ENCODE results near the gene BPIFA2.

Gene BPIFA2

DNA sequence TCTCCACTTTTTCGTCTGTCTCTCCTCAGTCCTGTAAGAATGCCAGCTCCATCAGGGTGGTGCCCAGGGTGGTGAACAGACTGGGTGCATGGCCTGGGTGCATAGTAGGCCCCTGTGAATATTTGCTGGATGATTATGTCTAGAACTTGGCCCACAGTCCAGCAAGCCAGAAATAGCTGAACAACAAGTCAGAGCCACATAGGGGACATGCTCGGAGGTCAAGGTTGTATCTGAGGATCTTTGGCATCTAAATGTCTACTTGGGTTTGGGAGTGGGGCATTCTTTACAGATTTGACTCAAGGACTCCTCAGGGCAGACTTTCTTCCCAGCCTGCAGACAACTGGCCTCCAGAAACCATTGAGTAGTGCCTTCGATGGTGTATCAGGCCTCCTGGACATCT is 31.1 kb downstream of the BPIFA2 start:
- no peak overlapping the region for H3K4me3 ChIP-seq (ENCODE audit: low read length)
- TF ChIP-seq ZNF274 (IDR thresholded peaks at IDR 0.05; ENCODE audit: low read depth, low read length): no peak

DNA sequence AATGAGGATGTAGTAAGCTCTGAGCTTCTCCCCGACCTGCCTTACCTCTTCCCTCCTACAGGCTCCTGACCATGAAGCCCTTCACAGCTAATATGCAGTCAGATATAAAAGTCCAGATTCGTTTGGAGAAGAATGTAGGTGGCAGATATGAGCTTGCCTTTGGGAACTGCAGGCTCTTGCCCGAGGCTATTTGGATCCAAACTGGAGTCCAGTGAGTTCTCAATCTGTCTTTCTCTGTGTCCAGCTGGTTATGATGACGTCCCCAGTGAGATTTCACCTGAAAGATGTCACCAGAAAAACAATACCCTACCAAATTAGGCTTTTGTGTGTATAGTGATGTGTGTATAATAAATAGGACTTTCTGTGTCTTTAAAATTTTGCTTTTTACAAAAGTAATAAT is 34.5 kb downstream of the BPIFA2 start:
- TF ChIP-seq ZNF274 (IDR thresholded peaks at IDR 0.05; ENCODE audit: low read depth, low read length): no peak

DNA sequence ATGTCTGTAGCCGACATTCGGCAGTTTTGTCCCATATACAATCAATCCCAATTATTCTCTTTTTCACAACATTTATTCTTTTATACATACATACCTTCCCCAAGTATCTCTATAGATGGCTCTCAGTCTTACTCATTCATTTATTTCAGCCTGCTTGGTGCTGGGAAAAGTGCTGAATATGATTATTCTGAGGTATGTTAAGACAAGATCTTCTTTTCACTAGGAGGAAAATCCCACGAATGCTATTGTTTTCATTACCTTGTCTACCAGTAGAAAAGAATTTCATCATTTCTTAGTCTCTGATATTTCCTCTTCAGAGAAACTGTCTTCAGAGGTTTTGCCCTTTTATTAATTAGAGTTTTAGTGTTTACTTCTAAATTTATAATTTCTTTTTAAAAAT is 35.5 kb downstream of the BPIFA2 start:
- TF ChIP-seq ZNF274 (IDR thresholded peaks at IDR 0.05; ENCODE audit: low read depth, low read length): no peak
- H3K4me3 ChIP-seq (ENCODE audit: low read length): no peak overlapping the region

More for the DNA sequence above, 34.5 kb downstream of the BPIFA2 start:
- no peak overlapping the region for H3K4me3 ChIP-seq (ENCODE audit: low read length)

DNA sequence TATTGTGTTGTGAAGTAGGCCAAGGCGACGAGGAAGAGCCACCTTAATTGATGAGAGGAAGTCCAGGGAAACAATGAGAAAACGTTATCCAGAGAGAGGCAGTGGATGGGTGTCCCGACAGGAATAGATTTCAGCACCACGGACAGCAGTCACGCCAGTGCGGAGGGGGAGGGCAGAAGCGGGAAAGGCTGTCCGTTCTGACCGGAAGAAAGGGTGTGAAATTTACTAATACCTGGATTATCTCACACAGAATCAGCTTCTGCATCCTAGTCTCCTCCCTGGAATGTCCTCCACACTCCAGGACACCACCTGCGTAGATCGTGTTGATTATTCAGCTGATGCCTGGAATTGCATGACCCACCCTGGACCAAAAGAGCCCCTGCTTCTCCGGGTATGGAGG is 41.8 kb downstream of the BPIFA2 start:
- no peak for TF ChIP-seq ZNF274 (IDR thresholded peaks at IDR 0.05; ENCODE audit: low read depth, low read length)
- no peak overlapping the region for H3K4me3 ChIP-seq (ENCODE audit: low read length)

DNA sequence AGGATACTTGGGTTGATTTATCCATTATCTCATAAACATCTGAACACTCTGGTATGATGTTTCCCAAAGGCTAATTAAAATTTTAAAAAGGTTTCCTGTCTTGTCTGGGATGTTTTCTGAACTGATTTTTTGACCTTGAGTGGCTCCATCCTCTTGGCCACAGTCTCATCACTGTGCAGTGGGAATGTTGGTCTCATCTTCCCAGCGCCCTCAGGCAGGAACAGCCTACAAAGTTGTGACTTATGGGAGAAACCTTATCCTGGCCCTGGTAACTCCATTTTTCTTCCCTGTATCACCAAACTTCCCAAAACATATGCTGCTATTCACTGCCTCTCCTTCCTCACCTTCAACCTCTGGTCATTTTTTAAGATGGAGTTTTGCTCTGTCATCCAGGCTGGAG is 42.4 kb downstream of the BPIFA2 start:
- H3K4me3 ChIP-seq (ENCODE audit: low read length): no peak overlapping the region
- TF ChIP-seq ZNF274 (IDR thresholded peaks at IDR 0.05; ENCODE audit: low read depth, low read length): no peak

DNA sequence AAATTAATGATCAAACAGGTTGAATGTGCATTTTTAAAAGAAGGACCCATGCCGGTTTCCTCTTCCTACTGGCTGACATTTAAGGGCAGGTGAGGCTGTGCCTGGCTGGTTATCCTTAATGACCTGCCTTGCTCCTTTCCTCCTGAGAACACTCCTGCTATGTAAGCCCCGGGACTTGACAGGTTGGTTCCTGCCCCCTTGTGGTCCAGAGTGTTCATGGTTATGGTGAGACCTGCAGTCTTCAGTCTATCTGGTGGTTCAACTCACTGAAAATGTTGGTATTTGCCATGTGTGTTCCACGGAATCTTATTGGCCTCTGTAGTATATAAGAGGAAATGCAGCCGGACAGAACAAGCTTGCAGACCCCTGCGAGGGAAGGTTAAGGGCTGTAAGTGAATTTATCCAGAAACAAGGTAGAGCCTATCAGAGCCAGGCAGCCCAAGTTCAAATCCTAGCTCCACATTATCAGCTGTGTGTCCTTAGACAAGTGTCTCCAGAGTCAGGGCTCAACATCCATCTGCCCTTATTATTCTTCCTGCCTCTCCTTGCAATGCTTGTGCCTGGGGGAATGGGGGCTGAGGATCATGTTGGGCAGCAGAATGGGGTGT is 44.0 kb downstream of the BPIFA2 start:
- no peak for TF ChIP-seq ZNF274 (IDR thresholded peaks at IDR 0.05; ENCODE audit: low read depth, low read length)
- no peak overlapping the region for H3K4me3 ChIP-seq (ENCODE audit: low read length)

DNA sequence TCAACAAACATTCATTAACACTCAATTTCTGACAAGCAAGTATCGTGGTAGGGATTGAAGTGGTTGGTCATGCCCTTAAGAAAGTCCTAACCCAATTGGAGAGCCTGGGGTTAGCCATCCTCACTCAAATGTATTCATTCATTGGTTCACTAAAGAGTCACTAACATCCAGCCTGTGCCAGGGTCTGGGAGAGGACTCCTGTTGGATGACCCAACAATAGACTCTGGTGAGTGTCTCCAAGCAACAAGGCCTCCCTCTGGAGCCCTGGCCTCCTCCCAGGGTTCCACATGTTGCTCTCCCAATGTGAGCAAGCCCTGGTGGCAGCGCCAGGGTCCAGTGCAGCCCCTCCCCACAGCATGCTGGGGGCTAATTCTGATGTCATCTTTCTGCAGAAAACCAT is 49.1 kb downstream of the BPIFA2 start, which contains the start of gene BPIFA3:
TSS of gene BPIFA3 (plus strand) at position 301 of the 400 bp plus-strand sequence. CDS start 185 bp downstream, outside the sequence.
- H3K4me3 ChIP-seq (ENCODE audit: low read length): no peak within 1 kb of the TSS
- TF ChIP-seq ZNF274 (IDR thresholded peaks at IDR 0.05; ENCODE audit: low read depth, low read length): no peak

DNA sequence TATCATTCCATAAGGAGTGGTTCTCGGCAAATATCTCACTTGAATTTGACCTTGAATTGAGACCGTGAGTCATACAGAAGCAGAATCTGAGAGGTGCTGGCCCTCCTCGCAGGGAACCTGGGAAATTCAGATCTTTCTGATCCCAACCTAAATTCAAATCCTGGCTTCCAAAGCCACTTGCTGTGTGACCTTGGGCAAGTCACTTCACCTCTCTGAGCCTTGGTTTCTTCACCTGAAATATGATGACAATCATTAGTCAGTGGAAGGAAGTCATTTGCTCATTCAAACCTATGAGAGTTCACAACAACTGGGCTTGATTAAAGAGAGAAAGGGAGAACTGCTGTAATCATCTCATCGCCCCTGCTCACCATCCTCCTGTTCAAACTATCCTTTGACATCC is 56.4 kb downstream of the BPIFA2 start:
- no peak for TF ChIP-seq ZNF274 (IDR thresholded peaks at IDR 0.05; ENCODE audit: low read depth, low read length)
- H3K4me3 ChIP-seq (ENCODE audit: low read length): no peak overlapping the region

DNA sequence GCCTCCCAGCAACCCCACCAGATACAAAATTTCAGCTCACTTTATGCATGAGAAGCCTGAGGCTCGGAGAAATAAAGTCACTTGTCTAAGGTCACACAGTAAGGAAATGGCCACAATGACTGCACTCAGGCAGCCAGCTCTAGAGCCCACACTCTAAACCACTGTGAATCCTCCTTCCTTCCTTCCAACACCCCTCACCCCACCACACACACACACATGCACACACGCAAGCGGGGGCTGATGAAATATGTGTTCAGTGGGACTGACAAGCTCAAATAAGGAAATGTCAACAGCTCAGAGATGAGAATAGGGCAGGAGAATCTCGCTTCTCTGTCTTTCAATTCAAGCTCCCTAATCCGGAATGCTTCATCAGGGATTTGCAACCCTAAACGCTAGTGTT is 61.9 kb downstream of the BPIFA2 start:
- no peak for TF ChIP-seq ZNF274 (IDR thresholded peaks at IDR 0.05; ENCODE audit: low read depth, low read length)
- H3K4me3 ChIP-seq (ENCODE audit: low read length): no peak overlapping the region

Measured in GM08714 (cell line).